Mesothelial cell of epicardium (in vitro differentiated cells): Measurements from ENCODE around the gene CLPTM1. TPM values are rescaled to one million over a fixed set of nuclear protein-coding genes. Genes with fewer than 3 reads are reported as not detected.
"Not testable (repeated sequence)": the region's sequence is repeated elsewhere in the genome, so short reads cannot be mapped to it uniquely, and the experiment has no call there.

Experiments used
- DNase-seq, 2 experiments: peaks; one replicate each; pipeline ENCODE4 v3.0.0; 2021; ENCODE audit warnings: low spot score in 2 of 2; ENCODE audit not compliant: unreplicated experiment in 2 of 2
- H3K27ac Mint-ChIP-seq: 2 replicates; pipeline ENCODE4 v1.8.0; 2021; ENCODE audit warnings: mixed read lengths
- H3K27me3 Mint-ChIP-seq: 2 replicates; pipeline ENCODE4 v1.8.0; 2021; ENCODE audit warnings: low read depth, mixed read lengths
- H3K36me3 Mint-ChIP-seq: 2 replicates; pipeline ENCODE4 v1.8.0; 2021; ENCODE audit warnings: mixed read lengths
- H3K4me1 Mint-ChIP-seq: 2 replicates; pipeline ENCODE4 v1.8.0; 2021; ENCODE audit warnings: mixed read lengths
- H3K4me3 Mint-ChIP-seq: 2 replicates; pipeline ENCODE4 v1.8.0; 2021; ENCODE audit warnings: mild to moderate bottlenecking, moderate library complexity, mixed read lengths
- H3K9me3 Mint-ChIP-seq: 2 replicates; pipeline ENCODE4 v1.8.0; 2021; ENCODE audit warnings: mixed read lengths
- total RNA-seq: library from RNA; stranded (reverse); gene quantifications from 3 replicates; pipeline ENCODE4 v1.2.1, GENCODE V29; 2021
- TF ChIP-seq, protein P1 (sequence below): fragments of 200-600 bp; sonication (generic); IDR thresholded peaks from one replicate; pipeline ENCODE4 v1.5.0; 2021; ENCODE audit warnings: antibody characterized with exemption; ENCODE audit not compliant: unreplicated experiment

The CLPTM1 gene
- total RNA-seq, 1 donor from 2014 or later: 85.6 TPM

- TF ChIP-seq, protein P1, sequence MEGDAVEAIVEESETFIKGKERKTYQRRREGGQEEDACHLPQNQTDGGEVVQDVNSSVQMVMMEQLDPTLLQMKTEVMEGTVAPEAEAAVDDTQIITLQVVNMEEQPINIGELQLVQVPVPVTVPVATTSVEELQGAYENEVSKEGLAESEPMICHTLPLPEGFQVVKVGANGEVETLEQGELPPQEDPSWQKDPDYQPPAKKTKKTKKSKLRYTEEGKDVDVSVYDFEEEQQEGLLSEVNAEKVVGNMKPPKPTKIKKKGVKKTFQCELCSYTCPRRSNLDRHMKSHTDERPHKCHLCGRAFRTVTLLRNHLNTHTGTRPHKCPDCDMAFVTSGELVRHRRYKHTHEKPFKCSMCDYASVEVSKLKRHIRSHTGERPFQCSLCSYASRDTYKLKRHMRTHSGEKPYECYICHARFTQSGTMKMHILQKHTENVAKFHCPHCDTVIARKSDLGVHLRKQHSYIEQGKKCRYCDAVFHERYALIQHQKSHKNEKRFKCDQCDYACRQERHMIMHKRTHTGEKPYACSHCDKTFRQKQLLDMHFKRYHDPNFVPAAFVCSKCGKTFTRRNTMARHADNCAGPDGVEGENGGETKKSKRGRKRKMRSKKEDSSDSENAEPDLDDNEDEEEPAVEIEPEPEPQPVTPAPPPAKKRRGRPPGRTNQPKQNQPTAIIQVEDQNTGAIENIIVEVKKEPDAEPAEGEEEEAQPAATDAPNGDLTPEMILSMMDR: no peak
- no peaks in the 10 kb centered on the region for H3K9me3 Mint-ChIP-seq
- no peak overlapping the region for H3K4me3 Mint-ChIP-seq
- peaks cover 42% of the 10 kb centered on the region for H3K4me1 Mint-ChIP-seq
- DNase-seq: no peak
- no peaks in the 10 kb centered on the region for H3K27me3 Mint-ChIP-seq
- peaks cover 6% of the 10 kb centered on the region for H3K36me3 Mint-ChIP-seq
- H3K27ac Mint-ChIP-seq: peak overlapping the region; percentile 85
Measured at GRCh38 chr19:44909775-44910174, 45.4 kb upstream of the CLPTM1 start.

GRCh38 chr19:44911896-44912295 lies 43.3 kb upstream of the CLPTM1 start:
- H3K27ac Mint-ChIP-seq, DNase-seq, H3K36me3 Mint-ChIP-seq: not testable (repeated sequence)

GRCh38 chr19:44912854-44913253 lies 42.3 kb upstream of the CLPTM1 start:
- Mint-ChIP-seq H3K36me3 (peaks cover 6% of the 10 kb centered on the region), H3K9me3 (no peaks in the 10 kb centered on the region), H3K4me1 (peaks cover 30% of the 10 kb centered on the region), H3K4me3 (peak overlapping the region; percentile 26), H3K27ac (no peak overlapping the region), H3K27me3 (no peaks in the 10 kb centered on the region)
- DNase-seq: no peak
- TF ChIP-seq, protein P1: no peak

More at GRCh38 chr19:44911896-44912295, 43.3 kb upstream of the CLPTM1 start:
- H3K9me3 Mint-ChIP-seq, H3K27me3 Mint-ChIP-seq, H3K4me3 Mint-ChIP-seq: not testable (repeated sequence)
- peaks cover 31% of the 10 kb centered on the region for H3K4me1 Mint-ChIP-seq

- peaks cover 30% of the 10 kb centered on the region for H3K4me1 Mint-ChIP-seq
- H3K27ac Mint-ChIP-seq: peak overlapping the region; percentile 86
- H3K27me3 Mint-ChIP-seq, H3K36me3 Mint-ChIP-seq, DNase-seq, H3K9me3 Mint-ChIP-seq: not testable (repeated sequence)
- H3K4me3 Mint-ChIP-seq: peak overlapping the region; percentile 98
Measured at GRCh38 chr19:44913512-44914432, 41.4 kb upstream of the CLPTM1 start.

DNA sequence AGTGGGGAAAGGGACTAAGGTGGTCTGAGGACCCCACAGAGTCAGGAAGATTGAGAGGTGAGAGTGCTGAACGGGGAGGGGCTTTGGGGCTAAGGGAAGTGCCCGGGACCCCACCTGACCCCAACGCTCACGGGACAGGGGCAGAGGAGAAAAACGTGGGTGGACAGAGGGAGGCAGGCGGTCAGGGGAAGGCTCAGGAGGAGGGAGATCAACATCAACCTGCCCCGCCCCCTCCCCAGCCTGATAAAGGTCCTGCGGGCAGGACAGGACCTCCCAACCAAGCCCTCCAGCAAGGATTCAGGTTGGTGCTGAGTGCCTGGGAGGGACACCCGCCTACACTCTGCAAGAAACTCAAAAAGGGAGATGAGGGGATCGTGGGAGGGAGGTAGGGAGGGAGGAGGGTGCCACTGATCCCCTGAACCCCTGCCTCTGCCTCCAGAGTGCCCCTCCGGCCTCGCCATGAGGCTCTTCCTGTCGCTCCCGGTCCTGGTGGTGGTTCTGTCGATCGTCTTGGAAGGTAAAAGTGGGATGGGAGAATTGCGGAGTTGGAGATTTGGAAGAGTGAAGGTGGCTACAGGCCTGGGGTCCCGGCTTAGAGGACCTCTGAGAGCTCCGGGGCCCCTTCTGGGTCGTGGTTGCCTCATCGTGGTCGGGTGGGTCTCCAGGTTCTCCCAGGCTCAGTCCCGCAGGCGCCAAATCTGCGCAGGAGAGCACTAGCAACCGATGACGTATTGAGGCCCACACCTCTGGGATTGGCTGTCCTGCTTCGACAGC lies 40.6 kb upstream of the CLPTM1 start, which contains the start of gene APOC1:
APOC1 (plus strand) TSS at position 176 of the 774 bp plus-strand sequence; CDS start at position 460, 284 bp downstream.
- not testable (repeated sequence) for H3K36me3 Mint-ChIP-seq, H3K9me3 Mint-ChIP-seq, H3K27me3 Mint-ChIP-seq
- DNase-seq: peak; percentile 76 to 91
- H3K4me3 Mint-ChIP-seq: peak within 1 kb of the TSS; percentile 98
- H3K27ac Mint-ChIP-seq: peak within 1 kb of the TSS; percentile 99
- peaks cover 30% of the 10 kb centered on the region for H3K4me1 Mint-ChIP-seq

- DNase-seq: no peak
- Mint-ChIP-seq H3K27ac (no peak overlapping the region), H3K4me3 (no peak overlapping the region), H3K27me3 (peaks cover 9% of the 10 kb centered on the region), H3K9me3 (no peaks in the 10 kb centered on the region), H3K4me1 (peaks cover 6% of the 10 kb centered on the region), H3K36me3 (no peaks in the 10 kb centered on the region)
- TF ChIP-seq, protein P1: no peak
Measured at GRCh38 chr19:44924243-44924725, 30.9 kb upstream of the CLPTM1 start.
